GM18870 (cell line): ENCODE data around the gene A2M.

Source experiments
- ATAC-seq: cut with Tn5 transposase; IDR thresholded peaks from one replicate; pipeline ENCODE4 v1.9.1; 2021; ENCODE audit warnings: moderate library complexity; ENCODE audit not compliant: unreplicated experiment

A2M gene

GRCh38 chr12:9122091-9122609, 6.4 kb upstream of the A2M start:
- ATAC-seq, result no peak

- ATAC-seq, result no peak
Measured at GRCh38 chr12:9120487-9121184, 4.9 kb upstream of the A2M start.

- ATAC-seq, result peak; percentile 74
Measured at GRCh38 chr12:9118158-9118557, 2.4 kb upstream of the A2M start.

- ATAC-seq, result no peak
Measured at GRCh38 chr12:9114946-9115345, 773 bp downstream of the A2M start.

GRCh38 chr12:9113987-9114309, 1.8 kb downstream of the A2M start:
- ATAC-seq, result no peak

GRCh38 chr12:9113296-9113986, 2.3 kb downstream of the A2M start:
- no peak for ATAC-seq

GRCh38 chr12:9112076-9112853, 3.5 kb downstream of the A2M start:
- ATAC-seq, result no peak

- ATAC-seq, result no peak
Measured at GRCh38 chr12:9111525-9111924, 4.2 kb downstream of the A2M start.

GRCh38 chr12:9109737-9110491, 5.8 kb downstream of the A2M start:
- ATAC-seq, result no peak

- no peak for ATAC-seq
Measured at GRCh38 chr12:9109213-9109522, 6.6 kb downstream of the A2M start.

- ATAC-seq, result no peak
Measured at GRCh38 chr12:9108504-9109212, 7.1 kb downstream of the A2M start.

GRCh38 chr12:9107542-9107873, 8.2 kb downstream of the A2M start:
- ATAC-seq, result no peak

- ATAC-seq, result no peak
Measured at GRCh38 chr12:9106610-9107541, 8.8 kb downstream of the A2M start.

GRCh38 chr12:9106067-9106466, 9.7 kb downstream of the A2M start:
- no peak for ATAC-seq

- ATAC-seq, result no peak
Measured at GRCh38 chr12:9104767-9105423, 10.8 kb downstream of the A2M start.

GRCh38 chr12:9104087-9104486, 11.6 kb downstream of the A2M start:
- no peak for ATAC-seq

- no peak for ATAC-seq
Measured at GRCh38 chr12:9103050-9103849, 12.5 kb downstream of the A2M start.

GRCh38 chr12:9101018-9101687, 14.6 kb downstream of the A2M start:
- no peak for ATAC-seq
